WTC11 (cell line): ENCODE data around the gene ANKRD29.

Experiments
- ATF1 ChIP-seq: sonication (generic); formaldehyde crosslinking; IDR thresholded peaks from 2 replicates; pipeline ENCODE4 v1.8.1; 2023; ENCODE audit warnings: mild to moderate bottlenecking, moderate library complexity, missing genetic modification reagents
- CTCF ChIP-seq: fragments of 200-600 bp; IDR thresholded peaks from 2 replicates; pipeline ENCODE4 v1.8.0; 2022; ENCODE audit warnings: antibody characterized with exemption
- HMGA2 ChIP-seq: fragments of 250-450 bp; sonication (Bioruptor Pico); IDR thresholded peaks from 2 replicates; pipeline ENCODE4 v1.4.0; 2021; ENCODE audit warnings: mild to moderate bottlenecking, moderate library complexity
- MAX ChIP-seq: sonication (generic); formaldehyde crosslinking; IDR thresholded peaks from 2 replicates; pipeline ENCODE4 v1.8.0; 2022; ENCODE audit warnings: mild to moderate bottlenecking, missing genetic modification reagents
- SP1 ChIP-seq: sonication (generic); formaldehyde crosslinking; conservative IDR thresholded peaks from 2 replicates; pipeline ENCODE4 v1.8.1; 2022; ENCODE audit warnings: missing genetic modification reagents
- ZNF121 ChIP-seq: sonication (generic); formaldehyde crosslinking; IDR thresholded peaks from 2 replicates; pipeline ENCODE4 v1.8.0; 2023; ENCODE audit warnings: missing genetic modification reagents

- TF ChIP-seq ZNF121 (CRISPR knock-in tag): no peak
- TF ChIP-seq CTCF: no peak
- no peak for TF ChIP-seq SP1
- no peak for TF ChIP-seq ATF1 (CRISPR knock-in tag)
- no peak for TF ChIP-seq MAX
- no peak for TF ChIP-seq HMGA2 (CRISPR knock-in tag)
Observed at GRCh38 chr18:23641937-23642666, 20.6 kb downstream of the ANKRD29 start.
